ENCODE measurements around the gene CCBE1. TPM values are rescaled to one million over a fixed set of nuclear protein-coding genes. Genes with fewer than 3 reads are reported as not detected.
"Not testable (repeated sequence)": the region's sequence is repeated elsewhere in the genome, so short reads cannot be mapped to it uniquely, and the experiment has no call there.

The CCBE1 gene
- total RNA-seq, 3 donors from 2014 or later: 0.18 TPM; not detected in 2

DNA sequence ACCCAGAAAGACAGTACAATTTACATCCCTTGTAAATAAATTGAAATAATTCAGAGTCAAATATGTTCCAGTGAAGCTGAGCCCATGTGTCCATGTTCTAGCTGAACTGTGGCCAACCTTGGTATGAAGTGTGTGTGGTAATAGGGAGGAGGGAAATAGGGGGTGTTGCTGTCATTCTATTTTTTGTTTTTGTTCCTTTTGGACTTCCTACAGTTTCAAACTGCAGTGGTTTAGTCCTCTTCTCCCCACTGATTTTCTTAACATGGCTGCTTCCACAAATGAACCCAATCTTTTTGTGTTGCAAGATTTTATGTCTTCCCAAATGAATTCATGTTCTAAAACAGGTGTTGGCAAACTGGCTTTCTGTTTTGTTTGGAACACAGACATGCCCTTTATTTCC, 156.9 kb downstream of the CCBE1 start:
- no peak for DNase-seq
- Mint-ChIP-seq H3K4me3 (no peak overlapping the region), H3K27me3 (ENCODE audit: low read depth) (no peaks in the 10 kb centered on the region), H3K9me3 (no peaks in the 10 kb centered on the region), H3K36me3 (ENCODE audit: insufficient read depth) (no peaks in the 10 kb centered on the region), H3K4me1 (ENCODE audit: low read depth) (no peaks in the 10 kb centered on the region)
- ATAC-seq: no peak

GRCh38 chr18:59539108-59539507, 158.1 kb downstream of the CCBE1 start:
- no peak overlapping the region for H3K4me3 Mint-ChIP-seq
- H3K27me3 Mint-ChIP-seq (ENCODE audit: low read depth): no peaks in the 10 kb centered on the region
- no peak for DNase-seq
- no peaks in the 10 kb centered on the region for H3K36me3 Mint-ChIP-seq (ENCODE audit: insufficient read depth)
- no peaks in the 10 kb centered on the region for H3K9me3 Mint-ChIP-seq
- no peaks in the 10 kb centered on the region for H3K4me1 Mint-ChIP-seq (ENCODE audit: low read depth)
- ATAC-seq: no peak

DNA sequence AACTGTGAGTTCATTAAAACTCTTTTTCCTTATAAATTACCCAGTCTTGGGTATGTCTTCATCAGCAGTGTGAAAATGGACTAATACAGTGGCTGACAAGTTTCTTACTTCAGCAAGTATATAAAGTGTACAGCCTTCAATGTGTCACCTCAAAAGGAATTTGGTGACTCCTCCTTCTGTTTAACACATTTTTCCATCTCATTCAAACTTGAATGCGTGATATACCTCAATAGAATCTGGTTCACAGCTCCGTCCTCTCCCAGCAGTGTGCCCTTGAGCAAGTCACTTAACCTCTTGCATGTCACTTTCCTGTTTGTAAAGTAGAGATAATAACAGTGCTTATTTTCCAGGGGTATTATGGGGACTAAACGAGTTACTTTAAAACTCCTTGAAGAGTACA, 159.6 kb downstream of the CCBE1 start:
- H3K4me3 Mint-ChIP-seq: no peak overlapping the region
- ATAC-seq (no peak), DNase-seq (no peak)
- H3K36me3 Mint-ChIP-seq (ENCODE audit: insufficient read depth): no peaks in the 10 kb centered on the region
- H3K9me3 Mint-ChIP-seq: no peaks in the 10 kb centered on the region
- H3K27me3 Mint-ChIP-seq (ENCODE audit: low read depth): peaks cover 9% of the 10 kb centered on the region
- no peaks in the 10 kb centered on the region for H3K4me1 Mint-ChIP-seq (ENCODE audit: low read depth)

DNA sequence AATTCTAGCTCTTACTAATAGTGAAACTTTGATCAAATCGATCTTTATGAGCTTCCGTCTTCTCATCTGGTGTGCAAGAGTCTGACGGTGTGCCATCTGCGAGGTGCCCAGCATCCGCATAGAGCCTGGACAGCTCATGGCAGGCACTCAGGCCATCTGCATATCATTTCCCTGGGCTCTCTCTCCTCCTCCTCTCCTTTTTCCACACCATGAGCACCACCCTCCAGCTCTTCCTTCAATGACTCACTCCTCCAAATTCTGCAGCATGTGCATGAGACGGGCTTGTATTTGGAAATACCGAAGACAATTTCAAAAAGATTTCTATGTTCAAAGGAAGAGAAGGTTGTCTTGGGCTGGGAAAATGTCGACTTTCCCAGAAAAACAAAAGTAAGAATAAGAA, 161.1 kb downstream of the CCBE1 start:
- ATAC-seq: no peak
- Mint-ChIP-seq H3K27me3 (ENCODE audit: low read depth) (peaks cover 11% of the 10 kb centered on the region), H3K9me3 (no peaks in the 10 kb centered on the region), H3K4me1 (ENCODE audit: low read depth) (no peaks in the 10 kb centered on the region), H3K36me3 (ENCODE audit: insufficient read depth) (no peaks in the 10 kb centered on the region), H3K4me3 (no peak overlapping the region)
- no peak for DNase-seq

DNA sequence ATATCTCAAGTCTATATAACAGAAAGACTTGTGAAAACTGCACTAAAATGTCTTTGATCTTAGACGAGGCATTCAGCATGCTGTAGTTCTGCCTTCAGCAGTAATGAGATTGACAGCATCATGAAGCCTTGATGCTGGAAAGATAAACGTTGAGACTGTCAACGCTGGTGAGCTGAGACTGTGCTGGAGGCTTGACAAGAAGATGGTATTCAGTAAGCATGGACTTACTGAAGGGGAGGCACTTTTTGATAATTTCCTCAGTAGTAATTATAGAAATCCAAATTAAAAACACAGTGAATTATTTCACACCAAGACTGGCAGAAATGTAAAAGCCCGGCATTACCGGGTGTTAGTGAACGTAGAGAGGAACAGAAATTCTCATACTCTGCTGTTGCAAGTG, 162.2 kb downstream of the CCBE1 start:
- no peak overlapping the region for H3K4me3 Mint-ChIP-seq
- DNase-seq (no peak), ATAC-seq (no peak)
- H3K27me3 Mint-ChIP-seq (ENCODE audit: low read depth): peaks cover 14% of the 10 kb centered on the region
- H3K9me3 Mint-ChIP-seq: no peaks in the 10 kb centered on the region
- no peaks in the 10 kb centered on the region for H3K4me1 Mint-ChIP-seq (ENCODE audit: low read depth)
- H3K36me3 Mint-ChIP-seq (ENCODE audit: insufficient read depth): no peaks in the 10 kb centered on the region

- no peaks in the 10 kb centered on the region for H3K36me3 Mint-ChIP-seq (ENCODE audit: insufficient read depth)
- peaks cover 12% of the 10 kb centered on the region for H3K27me3 Mint-ChIP-seq (ENCODE audit: low read depth)
- no peak for ATAC-seq
- no peak overlapping the region for H3K4me3 Mint-ChIP-seq
- DNase-seq: no peak
- no peaks in the 10 kb centered on the region for H3K9me3 Mint-ChIP-seq
- no peaks in the 10 kb centered on the region for H3K4me1 Mint-ChIP-seq (ENCODE audit: low read depth)
Observed at GRCh38 chr18:59528866-59529265, 168.4 kb downstream of the CCBE1 start.

- H3K4me3 Mint-ChIP-seq: no peak overlapping the region
- no peaks in the 10 kb centered on the region for H3K4me1 Mint-ChIP-seq (ENCODE audit: low read depth)
- DNase-seq: no peak
- no peaks in the 10 kb centered on the region for H3K36me3 Mint-ChIP-seq (ENCODE audit: insufficient read depth)
- ATAC-seq: no peak
- H3K9me3 Mint-ChIP-seq: no peaks in the 10 kb centered on the region
- peaks cover 3% of the 10 kb centered on the region for H3K27me3 Mint-ChIP-seq (ENCODE audit: low read depth)
Observed at GRCh38 chr18:59520562-59521355, 176.5 kb downstream of the CCBE1 start.

- H3K9me3 Mint-ChIP-seq: no peaks in the 10 kb centered on the region
- no peaks in the 10 kb centered on the region for H3K4me1 Mint-ChIP-seq (ENCODE audit: low read depth)
- DNase-seq: no peak
- no peak for ATAC-seq
- H3K36me3 Mint-ChIP-seq (ENCODE audit: insufficient read depth): no peaks in the 10 kb centered on the region
- H3K4me3 Mint-ChIP-seq: no peak overlapping the region
- H3K27me3 Mint-ChIP-seq (ENCODE audit: low read depth): peaks cover 8% of the 10 kb centered on the region
Observed at GRCh38 chr18:59518705-59519104, 178.5 kb downstream of the CCBE1 start.

GRCh38 chr18:59517446-59518165, 179.6 kb downstream of the CCBE1 start:
- ATAC-seq (no peak), DNase-seq (no peak)
- Mint-ChIP-seq H3K4me3 (no peak overlapping the region), H3K4me1 (ENCODE audit: low read depth) (no peaks in the 10 kb centered on the region), H3K27me3 (ENCODE audit: low read depth) (peaks cover 15% of the 10 kb centered on the region), H3K9me3 (no peaks in the 10 kb centered on the region), H3K36me3 (ENCODE audit: insufficient read depth) (no peaks in the 10 kb centered on the region)

- H3K9me3 Mint-ChIP-seq: no peaks in the 10 kb centered on the region
- H3K27me3 Mint-ChIP-seq (ENCODE audit: low read depth): peaks cover 17% of the 10 kb centered on the region
- no peak for DNase-seq
- no peak for ATAC-seq
- H3K36me3 Mint-ChIP-seq (ENCODE audit: insufficient read depth): no peaks in the 10 kb centered on the region
- no peaks in the 10 kb centered on the region for H3K4me1 Mint-ChIP-seq (ENCODE audit: low read depth)
- H3K4me3 Mint-ChIP-seq: no peak overlapping the region
Observed at GRCh38 chr18:59516356-59517155, 180.7 kb downstream of the CCBE1 start.

GRCh38 chr18:59515956-59516355, 181.3 kb downstream of the CCBE1 start:
- H3K27me3 Mint-ChIP-seq (ENCODE audit: low read depth): peaks cover 18% of the 10 kb centered on the region
- not testable (repeated sequence) for ATAC-seq; DNase-seq; H3K4me3 Mint-ChIP-seq; H3K4me1 Mint-ChIP-seq (ENCODE audit: low read depth); H3K9me3 Mint-ChIP-seq; H3K36me3 Mint-ChIP-seq (ENCODE audit: insufficient read depth)

DNA sequence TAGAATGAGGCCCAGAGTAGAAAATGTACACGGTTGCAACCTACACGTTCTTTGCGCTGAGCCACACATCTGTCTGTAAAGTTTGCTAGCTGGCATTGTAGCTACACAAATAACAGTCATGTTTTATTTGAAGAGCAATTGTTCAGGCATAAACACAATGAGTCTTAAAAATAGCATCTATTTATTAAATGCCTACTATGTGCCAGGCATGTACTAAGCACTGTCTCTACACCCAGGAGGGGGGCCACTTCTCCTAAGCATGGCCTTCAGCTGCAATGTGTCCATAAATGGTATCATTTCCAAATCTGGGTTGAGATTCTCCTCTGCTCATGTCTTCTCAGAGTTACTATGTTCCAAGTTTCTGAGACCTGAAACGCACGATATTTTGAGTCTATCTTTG, 182.1 kb downstream of the CCBE1 start:
- DNase-seq (no peak), ATAC-seq (no peak)
- Mint-ChIP-seq H3K4me1 (ENCODE audit: low read depth) (no peaks in the 10 kb centered on the region), H3K36me3 (ENCODE audit: insufficient read depth) (no peaks in the 10 kb centered on the region), H3K27me3 (ENCODE audit: low read depth) (peaks cover 22% of the 10 kb centered on the region), H3K9me3 (no peaks in the 10 kb centered on the region), H3K4me3 (no peak overlapping the region)

GRCh38 chr18:59514203-59514602, 183.0 kb downstream of the CCBE1 start:
- Mint-ChIP-seq H3K36me3 (ENCODE audit: insufficient read depth) (no peaks in the 10 kb centered on the region), H3K27me3 (ENCODE audit: low read depth) (peaks cover 25% of the 10 kb centered on the region), H3K4me3 (no peak overlapping the region), H3K4me1 (ENCODE audit: low read depth) (no peaks in the 10 kb centered on the region), H3K9me3 (no peaks in the 10 kb centered on the region)
- DNase-seq (no peak), ATAC-seq (no peak)

DNA sequence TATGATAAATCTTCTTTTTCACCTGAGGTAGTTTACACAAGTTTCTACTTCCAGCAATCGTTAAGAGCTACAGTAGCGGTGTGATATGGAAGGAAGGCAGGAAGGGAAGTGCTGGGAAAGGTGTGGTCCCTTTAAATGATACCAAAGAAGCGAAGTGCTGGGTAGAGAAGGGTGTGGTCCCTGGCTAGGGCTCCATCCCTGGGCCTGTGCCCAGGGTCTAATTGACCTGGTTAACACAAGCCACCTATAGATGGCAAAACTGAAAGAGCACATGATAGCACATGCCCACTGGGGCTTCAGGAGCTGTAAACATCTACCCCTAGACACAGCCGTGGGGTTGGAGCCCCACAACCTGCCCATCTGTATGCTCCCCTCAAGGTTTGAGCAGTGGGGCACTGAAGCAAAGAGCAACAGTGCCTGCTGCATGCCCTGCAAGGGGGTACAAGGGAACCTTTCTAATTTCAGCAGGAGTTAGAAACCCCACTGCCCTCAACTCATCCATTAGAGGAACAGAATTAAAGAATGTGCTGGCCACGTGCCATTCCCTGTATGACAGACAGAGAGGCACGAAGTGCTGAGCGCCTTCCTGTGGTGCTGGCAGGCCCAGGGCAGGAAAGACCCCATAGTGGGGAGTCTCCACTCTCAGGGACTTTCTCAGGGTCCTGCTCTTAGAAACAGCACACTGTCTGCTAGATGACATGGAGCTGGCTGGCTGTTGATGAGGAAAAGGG, 185.0 kb downstream of the CCBE1 start:
- Mint-ChIP-seq H3K4me1 (ENCODE audit: low read depth) (no peaks in the 10 kb centered on the region), H3K36me3 (ENCODE audit: insufficient read depth) (no peaks in the 10 kb centered on the region), H3K27me3 (ENCODE audit: low read depth) (peaks cover 25% of the 10 kb centered on the region), H3K9me3 (no peaks in the 10 kb centered on the region), H3K4me3 (no peak overlapping the region)
- DNase-seq (no peak), ATAC-seq (no peak)
